Astrocyte of the cerebellum (primary cell): ENCODE data around the gene ALKBH3.

Source experiments
- DNase-seq: peaks from one replicate; pipeline ENCODE4 v3.0.0-alpha.2; 2011; ENCODE audit warnings: low read depth
- H3K4me3 ChIP-seq: 2 replicates; pipeline ENCODE4 v1.5.1; 2011; ENCODE audit warnings: mild to moderate bottlenecking, low read depth, low read length, moderate library complexity
- CTCF ChIP-seq: IDR thresholded peaks from 2 replicates; pipeline ENCODE4 v1.5.1; 2012; ENCODE audit warnings: low read length, low read depth, moderate library complexity, mild to moderate bottlenecking; ENCODE audit errors: missing control alignments
- in situ Hi-C: cut with HindIII; loops from 2 replicates; pipeline ENCODE4 v1.10.0; 2017; ENCODE audit warnings: low sequenced_read_pairs

ALKBH3 gene

GRCh38 chr11:43934601-43935423 is 54.2 kb downstream of the ALKBH3 start:
- DNase-seq, result no peak
- TF ChIP-seq CTCF, result no peak
- no peak overlapping the region for H3K4me3 ChIP-seq
- in situ Hi-C loops, result no loop called here

- H3K4me3 ChIP-seq, result no peak overlapping the region
- no peak for DNase-seq
- in situ Hi-C loops, result no loop called here
- TF ChIP-seq CTCF, result no peak
Measured at GRCh38 chr11:43935424-43935979, 54.9 kb downstream of the ALKBH3 start.

- no peak for DNase-seq
- H3K4me3 ChIP-seq, result no peak overlapping the region
- TF ChIP-seq CTCF, result no peak
- in situ Hi-C loops, result no loop called here
Measured at GRCh38 chr11:43936076-43936475, 55.4 kb downstream of the ALKBH3 start.

- no peak overlapping the region for H3K4me3 ChIP-seq
- in situ Hi-C loops, result no loop called here
- TF ChIP-seq CTCF, result no peak
- no peak for DNase-seq
Measured at GRCh38 chr11:43937434-43938411, 57.1 kb downstream of the ALKBH3 start.

- no peak for DNase-seq
- H3K4me3 ChIP-seq, result peak overlapping the region; percentile 43
- TF ChIP-seq CTCF, result no peak
- in situ Hi-C loops, result no loop called here
Measured at GRCh38 chr11:43941257-43941994, 60.8 kb downstream of the ALKBH3 start.
